Neural cell (in vitro differentiated cells): ENCODE results near the gene ARHGEF4. TPM values are rescaled to one million over a fixed set of nuclear protein-coding genes. Genes with fewer than 3 reads are reported as not detected.

ENCODE experiments used
- H2AFZ ChIP-seq: fragments of 200-600, 300-800 bp; sonication (generic), shearing (Covaris generic); 2 replicates; pipeline ENCODE4 v1.6.0; 2014; ENCODE audit warnings: low read depth, mild to moderate bottlenecking, antibody characterized with exemption, low read length, moderate library complexity
- H3F3A ChIP-seq: fragments of 200-600 bp; shearing (Covaris generic); 2 replicates; pipeline ENCODE4 v1.6.1; 2016; ENCODE audit warnings: mild to moderate bottlenecking, moderate library complexity, mixed read lengths, antibody characterized with exemption, low read length; ENCODE audit not compliant: insufficient read depth, poor library complexity, severe bottlenecking
- H3K27ac ChIP-seq: fragments of 200-600, 300-800 bp; sonication (generic), shearing (Covaris generic); 2 replicates; pipeline ENCODE4 v1.5.1; 2014; ENCODE audit warnings: mild to moderate bottlenecking, low read length, moderate library complexity
- H3K27me3 ChIP-seq: fragments of 300-800, 200-600 bp; sonication (generic), shearing (Covaris generic); 2 replicates; pipeline ENCODE4 v1.6.0; 2014; ENCODE audit warnings: mild to moderate bottlenecking, low read depth, low read length, moderate library complexity; ENCODE audit not compliant: insufficient read depth
- H3K36me3 ChIP-seq: fragments of 300-800, 200-600 bp; sonication (generic), shearing (Covaris generic); 2 replicates; pipeline ENCODE4 v1.5.1; 2014; ENCODE audit warnings: mild to moderate bottlenecking, antibody characterized with exemption, low read length, moderate library complexity; ENCODE audit not compliant: insufficient read depth
- H3K4me2 ChIP-seq: fragments of 300-800, 200-600 bp; sonication (generic), shearing (Covaris generic); 2 replicates; pipeline ENCODE4 v1.6.0; 2014; ENCODE audit warnings: mild to moderate bottlenecking, low read length
- H3K4me3 ChIP-seq: fragments of 300-800, 200-600 bp; sonication (generic), shearing (Covaris generic); 2 replicates; pipeline ENCODE4 v1.5.1; 2014; ENCODE audit warnings: mild to moderate bottlenecking, low read length, moderate library complexity
- H3K79me2 ChIP-seq: fragments of 200-600 bp; shearing (Covaris generic); replicated peaks from 2 replicates; pipeline ENCODE4 v1.6.0; 2014; ENCODE audit warnings: mild to moderate bottlenecking, low read length, moderate library complexity; ENCODE audit not compliant: insufficient read depth
- H3K9ac ChIP-seq: fragments of 300-800, 200-600 bp; sonication (generic), shearing (Covaris generic); 2 replicates; pipeline ENCODE4 v1.6.1; 2016; ENCODE audit warnings: mild to moderate bottlenecking, low read length, mixed read lengths
- H3K9me2 ChIP-seq: fragments of 200-600 bp; shearing (Covaris generic); 2 replicates; pipeline ENCODE4 v1.6.1; 2016; ENCODE audit warnings: mild to moderate bottlenecking, low read length, mixed read lengths; ENCODE audit not compliant: insufficient read depth
- H3K9me3 ChIP-seq: fragments of 200-600, 300-800 bp; sonication (generic), shearing (Covaris generic); 2 replicates; pipeline ENCODE4 v1.6.1; 2016; ENCODE audit warnings: mild to moderate bottlenecking, mixed run types, low read length, moderate library complexity, mixed read lengths
- H4K20me1 ChIP-seq: fragments of 200-600 bp; shearing (Covaris generic); 2 replicates; pipeline ENCODE4 v1.6.1; 2016; ENCODE audit warnings: mild to moderate bottlenecking, mixed run types; ENCODE audit not compliant: insufficient read depth
- CTCF ChIP-seq: fragments of 450-650 bp; IDR thresholded peaks from 2 replicates; pipeline ENCODE4 v1.5.1; 2014; ENCODE audit warnings: antibody characterized with exemption, mild to moderate bottlenecking, moderate library complexity; ENCODE audit not compliant: poor library complexity, severe bottlenecking
- EP300 ChIP-seq: fragments of 450-650 bp; conservative IDR thresholded peaks from 2 replicates; pipeline ENCODE4 v1.6.1; 2014; ENCODE audit warnings: antibody characterized with exemption, mild to moderate bottlenecking, moderate library complexity; ENCODE audit not compliant: poor library complexity, severe bottlenecking
- EZH2 ChIP-seq: fragments of 200-600, 300-800 bp; shearing (Covaris generic), sonication (generic); IDR thresholded peaks from 2 replicates; pipeline ENCODE4 v1.6.1; 2014; ENCODE audit warnings: antibody characterized with exemption, low read length, borderline replicate concordance, mild to moderate bottlenecking; ENCODE audit not compliant: insufficient read depth, poor library complexity, severe bottlenecking
- MXI1 ChIP-seq: fragments of 450-650 bp; conservative IDR thresholded peaks from 2 replicates; pipeline ENCODE4 v1.6.1; 2014; ENCODE audit warnings: antibody characterized with exemption, mild to moderate bottlenecking; ENCODE audit not compliant: poor library complexity, severe bottlenecking
- POLR2AphosphoS5 ChIP-seq: IDR thresholded peaks from 2 replicates; pipeline ENCODE4 v1.6.1; 2012
- RAD21 ChIP-seq: fragments of 450-650 bp; conservative IDR thresholded peaks from 2 replicates; pipeline ENCODE4 v1.6.1; 2014; ENCODE audit warnings: antibody characterized with exemption, mild to moderate bottlenecking, moderate library complexity
- REST ChIP-seq: IDR thresholded peaks from 2 replicates; pipeline ENCODE4 v1.6.1; 2012; ENCODE audit warnings: borderline replicate concordance
- SMC3 ChIP-seq: fragments of 450-650 bp; conservative IDR thresholded peaks from 2 replicates; pipeline ENCODE4 v1.6.1; 2014; ENCODE audit warnings: antibody characterized with exemption, mild to moderate bottlenecking, moderate library complexity; ENCODE audit not compliant: poor library complexity
- TAF1 ChIP-seq: IDR thresholded peaks from 2 replicates; pipeline ENCODE4 v1.6.1; 2012; ENCODE audit warnings: low read depth
- polyA plus RNA-seq: library from polyadenylated mRNA; depleted of rRNA; stranded (reverse); fragments of >200 nt; gene quantifications from 2 replicates; pipeline ENCODE4 v1.2.3, GENCODE V29; 2014

Gene ARHGEF4
- polyA plus RNA-seq, 1 donor from 2014 or later = 45.9 TPM

GRCh38 chr2:130964931-130965330 is 128.2 kb downstream of the ARHGEF4 start:
- no peaks in the 10 kb centered on the region for H3K36me3 ChIP-seq
- H3K4me2 ChIP-seq = peak overlapping the region; percentile 70
- peak overlapping the region; percentile 66 for H3K9ac ChIP-seq
- no peak overlapping the region for H3K27ac ChIP-seq
- H3K27me3 ChIP-seq = peaks cover 63% of the 10 kb centered on the region
- no peak for TF ChIP-seq REST
- no peak for TF ChIP-seq MXI1
- no peak for TF ChIP-seq POLR2AphosphoS5
- TF ChIP-seq RAD21 = no peak
- no peak for TF ChIP-seq CTCF
- TF ChIP-seq EZH2 = no peak
- no peak for TF ChIP-seq EP300
- TF ChIP-seq SMC3 = no peak
- TF ChIP-seq TAF1 = no peak
- no peak overlapping the region for H2AFZ ChIP-seq
- no peaks in the 10 kb centered on the region for H3K79me2 ChIP-seq
- no peaks in the 10 kb centered on the region for H3K9me2 ChIP-seq
- H3K4me3 ChIP-seq = peak overlapping the region; percentile 69
- H3F3A ChIP-seq = no peaks in the 10 kb centered on the region
- no peaks in the 10 kb centered on the region for H4K20me1 ChIP-seq
- no peaks in the 10 kb centered on the region for H3K9me3 ChIP-seq

- Histone ChIP-seq H3K4me2 (peak overlapping the region; percentile 19), H3K27me3 (peaks cover 56% of the 10 kb centered on the region)
Observed at GRCh38 chr2:130966149-130966774, 129.5 kb downstream of the ARHGEF4 start.

More at GRCh38 chr2:130966149-130966774, 129.5 kb downstream of the ARHGEF4 start:
- no peaks in the 10 kb centered on the region for H4K20me1 ChIP-seq
- no peaks in the 10 kb centered on the region for H3K79me2 ChIP-seq
- no peaks in the 10 kb centered on the region for H3K9me2 ChIP-seq
- no peak overlapping the region for H3K27ac ChIP-seq
- no peaks in the 10 kb centered on the region for H3F3A ChIP-seq
- H3K36me3 ChIP-seq = no peaks in the 10 kb centered on the region
- H2AFZ ChIP-seq = no peak overlapping the region
- peak overlapping the region; percentile 69 for H3K4me3 ChIP-seq
- H3K9me3 ChIP-seq = no peaks in the 10 kb centered on the region
- H3K9ac ChIP-seq = peak overlapping the region; percentile 7
- no peak for TF ChIP-seq EZH2
- no peak for TF ChIP-seq POLR2AphosphoS5
- TF ChIP-seq REST = no peak
